H9 (cell line): Measurements from ENCODE around the gene PIAS2. TPM values are rescaled to one million over a fixed set of nuclear protein-coding genes. Genes with fewer than 3 reads are reported as not detected.

Experiments used
- DNase-seq: peaks from one replicate; pipeline ENCODE4 v3.0.0-alpha.2; 2017
- H2AFZ ChIP-seq: one replicate; pipeline ENCODE4 v1.6.1; 2013; ENCODE audit warnings: mild to moderate bottlenecking, low read length, control low read depth, moderate library complexity
- H2AK5ac ChIP-seq: 2 replicates; pipeline ENCODE4 v1.6.1; 2013; ENCODE audit warnings: low read length, control low read depth, mixed read lengths; ENCODE audit not compliant: insufficient read length
- H2BK120ac ChIP-seq: one replicate; pipeline ENCODE4 v1.6.1; 2013; ENCODE audit warnings: low read depth, mild to moderate bottlenecking, low read length, control low read depth, inconsistent platforms; ENCODE audit not compliant: poor library complexity, severe bottlenecking
- H2BK12ac ChIP-seq: 2 replicates; pipeline ENCODE4 v1.6.1; 2013; ENCODE audit warnings: low read length, control low read depth, mixed read lengths, low read depth; ENCODE audit not compliant: insufficient read length
- H2BK15ac ChIP-seq: 2 replicates; pipeline ENCODE4 v1.6.1; 2013; ENCODE audit warnings: low read depth, low read length, control low read depth
- H2BK20ac ChIP-seq: one replicate; pipeline ENCODE4 v1.6.1; 2013; ENCODE audit warnings: low read depth, mild to moderate bottlenecking, low read length, control low read depth, inconsistent platforms; ENCODE audit not compliant: poor library complexity, severe bottlenecking
- H2BK5ac ChIP-seq: 2 replicates; pipeline ENCODE4 v1.6.1; 2013; ENCODE audit warnings: low read length, control low read depth, mixed read lengths; ENCODE audit not compliant: insufficient read length
- H3K14ac ChIP-seq: 2 replicates; pipeline ENCODE4 v1.6.1; 2013; ENCODE audit warnings: low read length, control low read depth; ENCODE audit not compliant: insufficient read depth
- H3K18ac ChIP-seq: 2 replicates; pipeline ENCODE4 v1.6.1; 2013; ENCODE audit warnings: low read depth, mild to moderate bottlenecking, mixed read lengths, low read length, control low read depth; ENCODE audit not compliant: insufficient read length
- H3K23ac ChIP-seq: 2 replicates; pipeline ENCODE4 v1.6.1; 2013; ENCODE audit warnings: low read length, control low read depth, mixed read lengths, low read depth; ENCODE audit not compliant: insufficient read length
- H3K23me2 ChIP-seq: 2 replicates; pipeline ENCODE4 v1.6.1; 2013; ENCODE audit warnings: low read depth, mild to moderate bottlenecking, mixed read lengths, low read length, control low read depth; ENCODE audit not compliant: insufficient read length, poor library complexity, severe bottlenecking
- H3K27ac ChIP-seq: 2 replicates; pipeline ENCODE4 v1.5.1; 2013; ENCODE audit warnings: low read length, control low read depth, mixed read lengths, low read depth; ENCODE audit not compliant: insufficient read length
- H3K27me3 ChIP-seq: 2 replicates; pipeline ENCODE4 v1.6.1; 2013; ENCODE audit warnings: low read length, control low read depth, inconsistent platforms; ENCODE audit not compliant: insufficient read depth
- H3K4ac ChIP-seq: 2 replicates; pipeline ENCODE4 v1.6.1; 2013; ENCODE audit warnings: low read depth, mild to moderate bottlenecking, control low read depth, inconsistent platforms, low read length, moderate library complexity
- H3K4me1 ChIP-seq: 2 replicates; pipeline ENCODE4 v1.6.1; 2013; ENCODE audit warnings: low read length, control low read depth, inconsistent platforms; ENCODE audit not compliant: insufficient read depth
- H3K4me2 ChIP-seq: 2 replicates; pipeline ENCODE4 v1.6.1; 2013; ENCODE audit warnings: low read length, control low read depth, mixed read lengths; ENCODE audit not compliant: insufficient read length, insufficient read depth
- H3K56ac ChIP-seq: 2 replicates; pipeline ENCODE4 v1.6.1; 2013; ENCODE audit warnings: low read depth, mild to moderate bottlenecking, mixed read lengths, low read length, control low read depth; ENCODE audit not compliant: insufficient read length
- H3K79me1 ChIP-seq: 2 replicates; pipeline ENCODE4 v1.6.1; 2013; ENCODE audit warnings: low read depth, mild to moderate bottlenecking, moderate library complexity, low read length, control low read depth, inconsistent platforms; ENCODE audit not compliant: insufficient read depth, poor library complexity, severe bottlenecking
- H3K79me2 ChIP-seq: 2 replicates; pipeline ENCODE4 v1.6.1; 2013; ENCODE audit warnings: low read length, control low read depth, inconsistent platforms; ENCODE audit not compliant: insufficient read depth
- H3K9ac ChIP-seq: 2 replicates; pipeline ENCODE4 v1.6.1; 2013; ENCODE audit warnings: low read length, control low read depth, mixed read lengths; ENCODE audit not compliant: insufficient read length; ENCODE audit errors: extremely low read depth
- H3K9me3 ChIP-seq: one replicate; pipeline ENCODE4 v1.6.1; 2013; ENCODE audit warnings: low read depth, low read length, inconsistent platforms; ENCODE audit not compliant: control insufficient read depth
- H3T11ph ChIP-seq: one replicate; pipeline ENCODE4 v1.6.1; 2013; ENCODE audit warnings: mild to moderate bottlenecking, low read length, control low read depth, inconsistent platforms
- H4K20me1 ChIP-seq: one replicate; pipeline ENCODE4 v1.6.1; 2013; ENCODE audit not compliant: control insufficient read depth, insufficient read length, insufficient read depth
- H4K5ac ChIP-seq: 2 replicates; pipeline ENCODE4 v1.6.1; 2013; ENCODE audit warnings: low read depth, mild to moderate bottlenecking, mixed read lengths, low read length, control low read depth; ENCODE audit not compliant: insufficient read length
- H4K8ac ChIP-seq: replicated peaks from 2 replicates; pipeline ENCODE4 v1.6.1; 2013; ENCODE audit warnings: low read length, control low read depth, mixed read lengths, low read depth; ENCODE audit not compliant: insufficient read length
- H4K91ac ChIP-seq: 2 replicates; pipeline ENCODE4 v1.6.1; 2013; ENCODE audit warnings: low read depth, mild to moderate bottlenecking, moderate library complexity, mixed read lengths, low read length, control low read depth; ENCODE audit not compliant: insufficient read length
- H3K27ac Mint-ChIP-seq, 3 experiments: 2 replicates in 2 of 3; 3 replicates in 1 of 3; pipeline ENCODE4 v1.8.0; 2020 to 2021; ENCODE audit warnings: mixed read lengths in 3 of 3, mild to moderate bottlenecking in 1 of 3, moderate library complexity in 1 of 3
- H3K27me3 Mint-ChIP-seq: 2 replicates; pipeline ENCODE4 v1.8.0; 2021; ENCODE audit warnings: low read depth, mild to moderate bottlenecking, moderate library complexity, mixed read lengths
- H3K36me3 Mint-ChIP-seq, 3 experiments: 2 replicates in 2 of 3; 3 replicates in 1 of 3; pipeline ENCODE4 v1.8.0; 2020 to 2021; ENCODE audit warnings: low read depth in 3 of 3, mixed read lengths in 3 of 3; ENCODE audit not compliant: insufficient read depth in 1 of 3
- H3K4me1 Mint-ChIP-seq, 2 experiments: 2 replicates each; pipeline ENCODE4 v1.8.0; 2020; ENCODE audit warnings: mixed read lengths in 2 of 2
- H3K4me3 Mint-ChIP-seq, 2 experiments: 2 replicates in 1 of 2; 3 replicates in 1 of 2; pipeline ENCODE4 v1.8.0; 2020 to 2021; ENCODE audit warnings: mild to moderate bottlenecking in 2 of 2, mixed read lengths in 2 of 2, moderate library complexity in 1 of 2
- H3K9me3 Mint-ChIP-seq, 2 experiments: 2 replicates in 1 of 2; 3 replicates in 1 of 2; pipeline ENCODE4 v1.8.0; 2020; ENCODE audit warnings: mild to moderate bottlenecking in 2 of 2, mixed read lengths in 2 of 2, moderate library complexity in 1 of 2
- WGBS: extraction: QIAGEN DNeasy Blood & Tissue Kit; methylation state at CpG from one replicate; pipeline ENCODE4 v1.1.7; 2013; ENCODE audit warnings: missing lambda C conversion rate, low lambda C conversion rate, mixed read lengths; ENCODE audit not compliant: insufficient read length; ENCODE audit errors: extremely low coverage; 5-methylcytosine and 5-hydroxymethylcytosine counted together
- total RNA-seq: library from RNA; stranded (reverse); gene quantifications from 2 replicates; pipeline ENCODE4 v1.2.1, GENCODE V29; 2021
- TF ChIP-seq, protein P1 (sequence below): fragments of 200-600 bp; sonication (generic); conservative IDR thresholded peaks from 3 replicates; pipeline ENCODE4 v1.8.0; 2021; ENCODE audit warnings: antibody characterized with exemption, mild to moderate bottlenecking

Gene PIAS2
- total RNA-seq, 1 experiment from 2014 or later = 58.4 TPM

DNA sequence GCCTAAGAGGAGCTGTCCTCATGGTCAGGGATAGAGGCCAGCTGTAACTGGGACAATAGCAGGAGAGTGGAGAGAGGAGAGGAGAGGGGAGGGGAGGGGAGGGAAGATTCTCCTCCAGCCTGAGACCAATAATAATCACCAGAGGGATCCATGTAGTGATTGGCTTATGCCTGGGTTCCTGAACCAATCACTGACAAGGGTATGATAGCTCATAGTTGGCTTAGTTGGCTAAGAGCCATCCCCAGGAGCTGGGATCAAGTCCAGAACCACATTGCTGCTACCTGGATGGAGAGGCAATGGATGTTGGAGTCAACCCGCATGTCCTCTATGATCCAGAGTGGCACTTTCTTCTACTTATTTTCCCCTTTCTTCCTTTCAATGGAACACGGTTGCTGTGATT is 152.7 kb downstream of the PIAS2 start:
- Histone ChIP-seq H4K5ac (no peak overlapping the region), H3K9me3 (no peaks in the 10 kb centered on the region), H3K56ac (no peak overlapping the region), H3K4me1 (no peaks in the 10 kb centered on the region), H3K79me2 (no peaks in the 10 kb centered on the region), H3K23ac (no peak overlapping the region), H2BK20ac (no peak overlapping the region), H2BK5ac (no peak overlapping the region), H3K23me2 (no peaks in the 10 kb centered on the region), H4K91ac (no peak overlapping the region), H4K20me1 (no peaks in the 10 kb centered on the region), H2AFZ (no peak overlapping the region), H2AK5ac (no peak overlapping the region), H3K79me1 (no peaks in the 10 kb centered on the region), H3K18ac (no peak overlapping the region), H2BK15ac (no peak overlapping the region), H3T11ph (no peak overlapping the region), H3K14ac (no peak overlapping the region), H3K4ac (no peak overlapping the region), H2BK120ac (no peak overlapping the region), H3K4me2 (no peak overlapping the region), H4K8ac (no peak overlapping the region), H2BK12ac (no peak overlapping the region), H3K27ac (no peak overlapping the region), H3K9ac (no peak overlapping the region), H3K27me3 (no peaks in the 10 kb centered on the region; the same call in 1 of the 2 replicates)
- Mint-ChIP-seq H3K4me3 (no peak overlapping the region), H3K27me3 (peaks cover 42% of the 10 kb centered on the region), H3K9me3 (no peaks in the 10 kb centered on the region), H3K36me3 (no peaks in the 10 kb centered on the region), H3K27ac (no peak overlapping the region), H3K4me1 (peaks cover 19 to 20% of the 10 kb centered on the region in 2 experiments)
- TF ChIP-seq, protein P1, sequence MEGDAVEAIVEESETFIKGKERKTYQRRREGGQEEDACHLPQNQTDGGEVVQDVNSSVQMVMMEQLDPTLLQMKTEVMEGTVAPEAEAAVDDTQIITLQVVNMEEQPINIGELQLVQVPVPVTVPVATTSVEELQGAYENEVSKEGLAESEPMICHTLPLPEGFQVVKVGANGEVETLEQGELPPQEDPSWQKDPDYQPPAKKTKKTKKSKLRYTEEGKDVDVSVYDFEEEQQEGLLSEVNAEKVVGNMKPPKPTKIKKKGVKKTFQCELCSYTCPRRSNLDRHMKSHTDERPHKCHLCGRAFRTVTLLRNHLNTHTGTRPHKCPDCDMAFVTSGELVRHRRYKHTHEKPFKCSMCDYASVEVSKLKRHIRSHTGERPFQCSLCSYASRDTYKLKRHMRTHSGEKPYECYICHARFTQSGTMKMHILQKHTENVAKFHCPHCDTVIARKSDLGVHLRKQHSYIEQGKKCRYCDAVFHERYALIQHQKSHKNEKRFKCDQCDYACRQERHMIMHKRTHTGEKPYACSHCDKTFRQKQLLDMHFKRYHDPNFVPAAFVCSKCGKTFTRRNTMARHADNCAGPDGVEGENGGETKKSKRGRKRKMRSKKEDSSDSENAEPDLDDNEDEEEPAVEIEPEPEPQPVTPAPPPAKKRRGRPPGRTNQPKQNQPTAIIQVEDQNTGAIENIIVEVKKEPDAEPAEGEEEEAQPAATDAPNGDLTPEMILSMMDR = no peak
- WGBS = no CpG with 5 or more reads among the region's 2 CpGs
- no peak for DNase-seq
